HG02610 (cell line): ENCODE data around the gene INF2.

Experiments used
- ATAC-seq: cut with Tn5 transposase; IDR thresholded peaks from one replicate; pipeline ENCODE4 v1.9.1; 2021; ENCODE audit warnings: mild to moderate bottlenecking, moderate library complexity; ENCODE audit not compliant: unreplicated experiment

INF2 gene

GRCh38 chr14:104732931-104733681, 43.7 kb downstream of the INF2 start:
- ATAC-seq = no peak

- no peak for ATAC-seq
Measured at GRCh38 chr14:104734051-104734587, 44.7 kb downstream of the INF2 start.

- ATAC-seq = no peak
Measured at GRCh38 chr14:104734601-104734990, 45.2 kb downstream of the INF2 start.

GRCh38 chr14:104734991-104735779, 45.8 kb downstream of the INF2 start:
- no peak for ATAC-seq

DNA sequence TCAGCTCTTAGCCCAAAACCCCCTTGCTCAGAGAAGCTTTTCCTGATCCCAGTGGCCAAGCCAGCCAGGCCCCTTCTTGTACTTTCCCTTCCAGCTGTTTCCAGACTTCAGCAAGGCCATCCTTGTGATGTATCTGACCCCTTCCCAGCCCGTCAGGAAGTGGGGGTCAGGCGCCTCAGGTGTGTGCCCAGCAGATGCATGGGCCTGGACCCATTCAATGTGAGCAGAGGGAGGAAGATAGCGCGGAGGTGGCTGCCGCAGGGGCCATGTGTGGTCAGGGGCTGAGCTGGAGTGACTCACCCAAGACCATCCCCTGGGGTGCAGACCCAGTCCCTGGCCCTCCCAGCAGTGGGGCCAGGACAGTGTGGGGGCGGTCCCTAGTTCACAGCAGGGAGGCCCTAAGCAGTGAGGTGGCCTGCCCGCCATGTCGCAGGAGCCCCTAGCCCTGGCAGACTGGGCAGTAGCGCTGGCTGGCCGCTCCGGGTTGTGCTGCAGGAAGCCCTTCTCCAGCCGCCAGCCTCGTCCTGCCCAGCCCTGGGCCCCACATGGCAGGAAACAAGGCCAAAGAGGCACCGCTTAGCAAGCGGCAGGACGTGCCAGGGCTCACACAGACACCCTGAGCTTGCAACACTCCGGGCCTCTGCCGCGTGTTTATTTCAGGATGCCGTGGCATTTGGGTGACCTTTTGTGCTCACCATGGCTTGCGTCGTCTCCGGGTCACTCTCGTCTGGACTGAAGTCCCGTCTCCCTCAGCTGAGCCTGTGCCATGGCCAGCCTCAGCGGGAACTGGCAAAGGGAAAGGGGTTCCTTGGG, 46.6 kb downstream of the INF2 start:
- ATAC-seq = no peak

DNA sequence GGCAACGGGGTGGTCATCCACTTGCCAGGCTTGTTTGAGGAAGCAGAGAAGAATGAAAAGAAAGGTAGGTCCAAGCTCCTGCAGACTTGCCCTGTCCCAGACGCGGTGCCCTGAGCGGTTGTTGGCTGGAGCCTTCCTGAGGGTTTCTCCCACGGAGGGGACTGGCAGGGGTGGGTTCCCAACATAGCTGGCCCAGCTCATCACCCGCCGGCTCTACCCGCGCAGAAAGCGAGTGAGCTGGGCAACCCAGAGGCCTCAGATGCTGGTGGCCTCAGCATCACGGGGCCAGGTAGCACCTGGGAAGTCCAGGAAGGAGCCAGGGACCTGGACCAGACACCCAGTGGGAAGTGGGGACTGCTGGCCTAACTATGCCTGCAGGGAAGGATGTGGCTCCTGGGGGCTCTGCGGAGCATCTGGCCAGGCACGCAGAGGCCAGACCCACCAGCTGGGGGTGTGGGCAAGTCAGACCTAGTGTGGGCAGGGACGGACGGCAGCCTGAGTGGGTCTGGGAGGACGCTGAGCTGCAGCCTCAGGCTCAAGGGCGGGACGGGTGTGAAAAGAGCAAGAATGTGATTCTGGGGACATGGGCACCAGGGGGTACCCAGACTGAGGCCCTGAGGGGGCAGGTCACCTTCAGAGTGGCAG, 49.1 kb downstream of the INF2 start:
- no peak for ATAC-seq

GRCh38 chr14:104739026-104739425, 49.6 kb downstream of the INF2 start:
- ATAC-seq = no peak

DNA sequence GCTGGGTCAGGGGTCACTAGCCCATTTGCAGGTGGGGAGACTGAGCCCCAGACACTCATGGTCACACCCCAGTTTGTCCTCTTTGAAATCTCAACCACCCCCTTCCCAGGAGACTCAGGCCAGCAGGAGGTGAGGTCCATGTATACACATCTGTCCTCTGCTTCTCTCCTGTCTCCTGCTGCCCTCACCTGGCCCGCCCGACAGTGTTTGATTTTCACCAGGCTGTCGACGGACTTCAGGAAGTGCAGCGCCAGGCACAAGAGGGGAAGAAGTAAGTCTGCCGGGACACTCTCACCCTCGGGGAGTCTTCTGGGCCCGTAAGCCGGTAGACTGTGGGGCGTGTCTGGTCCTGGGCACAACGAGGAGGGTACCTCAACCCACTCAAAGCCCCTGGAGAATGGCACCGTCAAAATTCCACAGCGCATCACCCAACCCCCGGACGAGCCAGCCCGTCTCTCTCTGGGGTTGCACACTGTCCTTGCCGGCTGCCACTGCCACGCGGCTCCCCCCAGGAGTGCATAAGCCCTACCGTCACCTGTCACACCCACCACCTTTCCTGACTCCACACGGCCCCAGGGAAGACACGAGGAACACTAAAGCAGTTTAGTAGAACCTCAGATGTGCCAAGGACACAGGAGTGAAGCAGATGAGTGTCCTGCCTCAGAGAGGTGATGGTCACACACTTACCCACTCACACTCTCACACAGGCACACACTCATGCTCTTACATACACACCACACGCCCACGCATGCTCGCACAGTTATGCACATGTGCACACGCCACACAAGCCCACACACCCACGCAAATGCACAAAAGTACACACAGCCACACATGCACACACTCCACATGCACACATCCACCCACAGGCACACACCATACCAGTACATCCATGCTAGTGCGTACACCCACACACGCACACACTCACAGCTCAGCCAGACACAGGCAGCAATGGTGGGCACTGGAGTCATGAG, 50.4 kb downstream of the INF2 start:
- no peak for ATAC-seq

DNA sequence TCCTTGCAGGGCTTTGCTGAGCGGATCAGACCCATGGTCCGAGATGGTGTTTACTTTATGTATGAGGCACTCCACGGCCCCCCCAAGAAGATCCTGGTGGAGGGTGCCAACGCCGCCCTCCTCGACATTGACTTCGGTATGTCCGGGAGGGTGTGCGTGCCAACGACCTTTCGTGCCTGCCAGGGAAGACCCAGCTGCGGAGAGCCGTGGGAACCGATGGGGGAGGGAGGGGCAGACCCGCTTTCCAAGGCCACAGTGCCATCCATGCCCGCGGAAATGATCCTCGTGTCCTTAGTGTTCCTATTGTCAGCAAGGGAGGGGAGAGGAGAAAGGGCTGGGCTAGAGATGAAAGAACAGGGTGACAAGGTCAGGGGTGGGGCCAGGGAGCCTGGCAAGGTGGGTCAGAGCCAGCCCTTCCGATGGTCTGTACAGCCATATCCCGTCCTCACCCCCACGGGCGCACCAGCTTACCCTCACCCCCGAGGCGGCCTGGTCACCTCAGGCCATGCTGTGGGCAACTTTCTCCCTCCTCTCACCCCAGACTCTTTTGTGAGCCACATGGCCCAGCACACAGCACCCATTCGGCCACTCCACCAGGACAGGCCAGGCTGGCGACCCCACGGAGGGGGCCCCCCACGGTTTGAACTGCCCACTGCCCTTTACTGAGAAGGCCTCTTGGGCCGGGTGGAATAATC, 51.8 kb downstream of the INF2 start:
- ATAC-seq = no peak

- no peak for ATAC-seq
Measured at GRCh38 chr14:104741803-104742251, 52.4 kb downstream of the INF2 start.

GRCh38 chr14:104742586-104743455, 53.4 kb downstream of the INF2 start:
- no peak for ATAC-seq

GRCh38 chr14:104743461-104744380, 54.3 kb downstream of the INF2 start:
- no peak for ATAC-seq

- no peak for ATAC-seq
Measured at GRCh38 chr14:104744484-104744883, 55.1 kb downstream of the INF2 start.

DNA sequence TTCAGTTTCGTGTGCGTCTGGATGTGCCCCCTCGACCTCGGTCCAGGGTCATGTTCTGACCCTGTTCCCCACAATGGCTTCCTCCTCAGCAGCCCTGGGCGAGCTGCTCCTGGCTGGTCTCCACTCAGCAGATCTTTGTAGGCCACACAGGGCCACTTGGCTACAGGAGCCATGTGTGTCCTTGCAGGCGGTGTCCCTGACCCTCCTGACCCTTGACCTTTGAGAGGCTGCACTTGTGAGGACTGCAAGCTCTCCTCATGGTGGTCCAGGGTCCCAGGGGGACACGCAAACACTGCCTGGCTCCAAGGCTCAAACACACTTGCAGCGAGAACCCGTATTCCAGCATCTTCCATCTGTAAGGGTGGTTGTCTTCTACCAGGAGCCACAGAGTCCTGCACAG, 56.0 kb downstream of the INF2 start:
- ATAC-seq = no peak

DNA sequence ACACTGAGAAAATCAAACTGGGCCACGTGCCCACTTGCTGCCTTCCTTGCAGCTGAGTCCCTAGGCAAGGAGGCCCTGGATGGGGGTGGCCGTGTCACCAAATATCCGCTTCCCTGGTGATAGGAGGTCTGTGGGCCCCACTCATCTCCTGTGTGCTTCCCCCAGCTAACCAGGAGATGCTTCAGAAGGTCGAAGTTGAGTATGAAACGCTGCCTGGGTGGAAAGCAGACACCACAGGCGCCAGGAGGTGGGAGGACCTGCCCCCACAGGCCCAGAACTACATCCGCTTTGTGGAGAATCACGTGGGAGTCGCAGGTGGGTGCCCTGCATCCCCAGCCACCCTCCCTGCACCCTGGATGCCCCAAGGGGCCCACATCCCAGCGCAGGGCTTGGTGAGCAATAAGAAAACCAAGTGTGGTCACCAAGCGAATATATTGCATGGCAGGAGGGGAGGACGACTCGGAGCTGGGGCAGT, 56.7 kb downstream of the INF2 start:
- no peak for ATAC-seq

DNA sequence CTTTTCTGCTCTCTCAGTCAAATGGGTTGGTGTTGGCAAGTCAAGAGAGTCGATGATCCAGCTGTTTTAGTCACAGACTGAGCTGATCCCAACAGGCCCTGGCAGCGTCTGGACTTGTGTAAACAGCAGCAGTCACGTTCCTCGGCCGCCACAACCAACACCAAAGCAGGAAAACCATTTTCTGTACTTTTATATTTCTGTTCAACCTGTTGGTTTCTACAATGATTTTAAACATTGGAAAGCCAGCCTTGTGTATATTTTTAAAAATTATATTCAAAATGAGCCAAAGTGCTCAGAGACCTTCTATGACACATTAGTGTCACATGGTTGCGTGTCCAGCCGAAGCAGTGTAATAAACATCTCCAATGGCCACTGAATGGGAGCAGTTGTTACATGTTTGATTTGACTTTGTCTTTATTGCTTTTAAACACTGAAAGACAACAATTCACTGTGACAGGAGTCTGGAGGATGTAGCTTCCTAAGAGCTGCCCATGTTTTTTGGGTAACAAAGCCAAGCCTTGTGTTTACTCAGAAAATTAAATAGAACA, 57.6 kb downstream of the INF2 start:
- ATAC-seq = no peak
